ENCODE measurements around the gene CACNB4. TPM values are rescaled to one million over a fixed set of nuclear protein-coding genes. Genes with fewer than 3 reads are reported as not detected.

Gene CACNB4
- total and polyA plus RNA-seq, 4 experiments from 2014 or later = 0.47 to 0.64 TPM; not detected in 2

DNA sequence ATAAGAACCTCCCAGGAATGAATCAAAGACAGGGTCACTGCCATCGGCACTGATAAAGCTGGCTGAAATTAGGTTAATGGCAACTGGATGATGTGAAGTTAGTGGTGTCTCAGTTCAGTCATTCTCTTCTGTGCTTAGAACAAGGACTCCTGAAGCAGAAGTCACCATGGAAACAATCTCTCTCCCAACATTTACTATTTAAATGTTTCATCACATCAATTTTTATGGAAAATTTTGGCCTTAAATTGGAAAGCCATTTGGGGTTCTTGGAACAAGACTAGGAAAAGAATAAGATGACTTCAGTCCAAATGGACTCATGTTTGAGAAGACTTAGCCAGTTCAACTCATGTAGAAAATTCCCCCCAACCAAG lies 255.2 kb downstream of the CACNB4 start:
- Mint-ChIP-seq H3K36me3 (no peaks in the 10 kb centered on the region), H3K27me3 (peaks cover 0 to 2% of the 10 kb centered on the region in 2 donors), H3K4me1 (no peaks in the 10 kb centered on the region), H3K9me3 (no peaks in the 10 kb centered on the region), H3K4me3 (no peak overlapping the region), H3K27ac (no peak overlapping the region)
- ChIA-PET POLR2A (ENCODE audit: partially characterized antibody) (no interaction called here), CTCF (ENCODE audit: partially characterized antibody) (no interaction called here)
- Histone ChIP-seq H3K9me3 (ENCODE audit: control insufficient read depth in 1 of 2, low read length in 2 of 2) (no peaks in the 10 kb centered on the region), H3K27me3 (ENCODE audit: insufficient read depth, low read length) (no peaks in the 10 kb centered on the region), H3K4me1 (ENCODE audit: insufficient read depth, low read length) (no peaks in the 10 kb centered on the region), H3K4me3 (ENCODE audit: low read length in 2 of 2) (no peak overlapping the region), H3K36me3 (ENCODE audit: insufficient read depth, low read length) (no peaks in the 10 kb centered on the region), H3K27ac (ENCODE audit: low read depth, low read length) (no peak overlapping the region)
- no peak for DNase-seq
- intact Hi-C loops (cut with micrococcal nuclease) = no loop called here

- H3K27me3 ChIP-seq (ENCODE audit: insufficient read depth, low read length) = no peaks in the 10 kb centered on the region
- intact Hi-C loops (cut with micrococcal nuclease) = no loop called here
- no peak overlapping the region for H3K27ac Mint-ChIP-seq
- H3K4me3 Mint-ChIP-seq = no peak overlapping the region
- no peaks in the 10 kb centered on the region for H3K36me3 Mint-ChIP-seq
- H3K4me1 Mint-ChIP-seq = no peaks in the 10 kb centered on the region
- DNase-seq = no peak
- H3K4me3 ChIP-seq (ENCODE audit: low read length in 2 of 2) = no peak overlapping the region
- H3K9me3 Mint-ChIP-seq = no peaks in the 10 kb centered on the region
- H3K36me3 ChIP-seq (ENCODE audit: insufficient read depth, low read length) = no peaks in the 10 kb centered on the region
- peaks cover 0 to 2% of the 10 kb centered on the region in 2 donors for H3K27me3 Mint-ChIP-seq
- no peak overlapping the region for H3K27ac ChIP-seq (ENCODE audit: low read depth, low read length)
- POLR2A ChIA-PET (ENCODE audit: partially characterized antibody) = no interaction called here
- H3K9me3 ChIP-seq (ENCODE audit: control insufficient read depth in 1 of 2, low read length in 2 of 2) = no peaks in the 10 kb centered on the region
- CTCF ChIA-PET (ENCODE audit: partially characterized antibody) = no interaction called here
- H3K4me1 ChIP-seq (ENCODE audit: insufficient read depth, low read length) = no peaks in the 10 kb centered on the region
These were observed 255.8 kb downstream of the CACNB4 start for GRCh38 chr2:151842830-151843690.

DNA sequence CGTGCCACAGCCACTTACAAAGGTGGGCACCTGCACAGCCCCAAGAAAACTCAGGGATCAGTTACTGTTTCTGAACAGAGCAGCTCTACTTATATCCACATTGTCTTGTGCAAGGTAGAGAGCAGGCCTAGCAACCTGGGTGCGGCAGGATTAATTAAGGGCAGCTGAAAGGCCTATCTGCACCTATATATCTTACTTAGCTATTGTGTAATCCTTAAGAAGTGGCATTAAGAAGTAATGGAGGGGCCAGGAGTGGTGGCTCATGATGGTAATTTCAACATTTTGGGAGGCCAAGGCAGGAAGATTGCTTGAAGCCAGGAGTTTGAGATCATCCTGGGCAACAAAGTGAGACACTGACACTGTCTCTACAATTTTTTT lies 257.8 kb downstream of the CACNB4 start:
- CTCF ChIA-PET (ENCODE audit: partially characterized antibody) = no interaction called here
- H3K27ac ChIP-seq (ENCODE audit: low read depth, low read length) = no peak overlapping the region

GRCh38 chr2:151840216-151841046 lies 258.4 kb downstream of the CACNB4 start:
- no peak overlapping the region for H3K27ac ChIP-seq (ENCODE audit: low read depth, low read length)
- CTCF ChIA-PET (ENCODE audit: partially characterized antibody) = no interaction called here

More for the DNA sequence above, 257.8 kb downstream of the CACNB4 start:
- Mint-ChIP-seq H3K4me1 (no peaks in the 10 kb centered on the region), H3K9me3 (no peaks in the 10 kb centered on the region), H3K27ac (no peak overlapping the region), H3K4me3 (no peak overlapping the region), H3K27me3 (peaks cover 0 to 2% of the 10 kb centered on the region in 2 donors), H3K36me3 (no peaks in the 10 kb centered on the region)
- Histone ChIP-seq H3K4me1 (ENCODE audit: insufficient read depth, low read length) (no peaks in the 10 kb centered on the region), H3K9me3 (ENCODE audit: control insufficient read depth in 1 of 2, low read length in 2 of 2) (no peaks in the 10 kb centered on the region), H3K36me3 (ENCODE audit: insufficient read depth, low read length) (no peaks in the 10 kb centered on the region), H3K27me3 (ENCODE audit: insufficient read depth, low read length) (no peaks in the 10 kb centered on the region), H3K4me3 (ENCODE audit: low read length in 2 of 2) (no peak overlapping the region)
- POLR2A ChIA-PET (ENCODE audit: partially characterized antibody) = no interaction called here
- DNase-seq = no peak
- intact Hi-C loops (cut with micrococcal nuclease) = no loop called here

DNA sequence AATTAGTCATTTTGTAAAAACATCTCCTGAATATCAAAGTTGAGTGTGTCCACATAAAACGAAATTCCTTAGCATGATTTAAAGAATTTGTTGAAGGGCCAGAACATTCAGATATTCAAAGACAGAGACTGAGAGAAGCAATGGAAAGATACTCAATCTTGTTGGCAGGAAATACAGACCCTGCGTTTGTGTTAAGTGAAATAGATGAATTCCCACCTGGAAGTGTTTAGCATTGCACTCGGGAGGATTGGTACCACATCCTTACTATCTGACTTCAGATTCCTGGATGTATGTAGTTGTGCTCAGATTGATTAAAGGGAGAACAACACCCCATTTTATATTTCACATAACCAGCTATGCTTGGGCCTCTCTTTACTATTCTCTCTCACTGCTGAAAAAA lies 260.9 kb downstream of the CACNB4 start:
- POLR2A ChIA-PET (ENCODE audit: partially characterized antibody) = no interaction called here

More at GRCh38 chr2:151840216-151841046, 258.4 kb downstream of the CACNB4 start:
- no peaks in the 10 kb centered on the region for H3K4me1 ChIP-seq (ENCODE audit: insufficient read depth, low read length)
- Mint-ChIP-seq H3K4me1 (no peaks in the 10 kb centered on the region), H3K27me3 (peaks cover 0 to 2% of the 10 kb centered on the region in 2 donors), H3K9me3 (no peaks in the 10 kb centered on the region), H3K36me3 (no peaks in the 10 kb centered on the region), H3K27ac (no peak overlapping the region), H3K4me3 (no peak overlapping the region)
- DNase-seq = no peak
- intact Hi-C loops (cut with micrococcal nuclease) = no loop called here
- H3K27me3 ChIP-seq (ENCODE audit: insufficient read depth, low read length) = no peaks in the 10 kb centered on the region
- no peaks in the 10 kb centered on the region for H3K36me3 ChIP-seq (ENCODE audit: insufficient read depth, low read length)
- POLR2A ChIA-PET (ENCODE audit: partially characterized antibody) = no interaction called here
- H3K9me3 ChIP-seq (ENCODE audit: control insufficient read depth in 1 of 2, low read length in 2 of 2) = no peaks in the 10 kb centered on the region
- H3K4me3 ChIP-seq (ENCODE audit: low read length in 2 of 2) = no peak overlapping the region

GRCh38 chr2:151833984-151834383 lies 264.9 kb downstream of the CACNB4 start:
- no peaks in the 10 kb centered on the region for H3K36me3 Mint-ChIP-seq
- DNase-seq = no peak
- H3K9me3 Mint-ChIP-seq = no peaks in the 10 kb centered on the region
- Histone ChIP-seq H3K27ac (ENCODE audit: low read depth, low read length) (no peak overlapping the region), H3K4me1 (ENCODE audit: insufficient read depth, low read length) (peaks cover 1% of the 10 kb centered on the region), H3K4me3 (ENCODE audit: low read length in 2 of 2) (no peak overlapping the region), H3K27me3 (ENCODE audit: insufficient read depth, low read length) (no peaks in the 10 kb centered on the region), H3K36me3 (ENCODE audit: insufficient read depth, low read length) (no peaks in the 10 kb centered on the region), H3K9me3 (ENCODE audit: control insufficient read depth in 1 of 2, low read length in 2 of 2) (no peaks in the 10 kb centered on the region)
- no peak overlapping the region for H3K27ac Mint-ChIP-seq
- peaks cover 0 to 4% (median under 1%) of the 10 kb centered on the region in 4 donors for H3K4me1 Mint-ChIP-seq
- POLR2A ChIA-PET (ENCODE audit: partially characterized antibody) = no interaction called here
- intact Hi-C loops (cut with micrococcal nuclease) = no loop called here
- H3K27me3 Mint-ChIP-seq = no peaks in the 10 kb centered on the region
- no peak overlapping the region for H3K4me3 Mint-ChIP-seq
- CTCF ChIA-PET (ENCODE audit: partially characterized antibody) = no interaction called here

More for the DNA sequence above, 260.9 kb downstream of the CACNB4 start:
- CTCF ChIA-PET (ENCODE audit: partially characterized antibody) = no interaction called here
- no peak overlapping the region for H3K27ac Mint-ChIP-seq
- no peaks in the 10 kb centered on the region for H3K36me3 ChIP-seq (ENCODE audit: insufficient read depth, low read length)
- intact Hi-C loops (cut with micrococcal nuclease) = no loop called here
- H3K36me3 Mint-ChIP-seq = no peaks in the 10 kb centered on the region
- H3K4me1 ChIP-seq (ENCODE audit: insufficient read depth, low read length) = no peaks in the 10 kb centered on the region
- H3K27me3 Mint-ChIP-seq = no peaks in the 10 kb centered on the region
- no peak overlapping the region for H3K4me3 Mint-ChIP-seq
- H3K9me3 ChIP-seq (ENCODE audit: control insufficient read depth in 1 of 2, low read length in 2 of 2) = no peaks in the 10 kb centered on the region
- no peak overlapping the region for H3K27ac ChIP-seq (ENCODE audit: low read depth, low read length)
- H3K9me3 Mint-ChIP-seq = no peaks in the 10 kb centered on the region
- H3K27me3 ChIP-seq (ENCODE audit: insufficient read depth, low read length) = no peaks in the 10 kb centered on the region
- no peak overlapping the region for H3K4me3 ChIP-seq (ENCODE audit: low read length in 2 of 2)
- H3K4me1 Mint-ChIP-seq = no peaks in the 10 kb centered on the region
- DNase-seq = no peak

DNA sequence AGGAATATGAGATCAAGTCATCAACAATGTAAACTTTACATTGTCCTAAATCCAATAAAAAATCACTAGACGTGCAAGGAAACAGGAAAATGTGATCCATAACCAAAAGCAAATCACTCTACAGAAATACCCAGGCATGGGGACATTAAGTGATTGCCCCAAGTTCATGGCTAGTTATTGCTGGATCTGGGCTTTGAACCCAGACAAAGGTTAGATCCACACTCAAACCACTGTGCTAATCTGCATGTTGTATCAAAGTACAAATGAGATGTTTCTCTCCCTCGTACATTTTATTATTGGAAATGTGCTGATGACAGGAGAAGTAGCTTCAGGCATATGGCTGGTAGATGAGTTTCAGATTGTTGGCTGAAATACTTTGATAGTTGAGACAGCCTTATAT lies 267.9 kb downstream of the CACNB4 start:
- H3K27ac ChIP-seq (ENCODE audit: low read depth, low read length) = no peak overlapping the region
- peaks cover 23% of the 10 kb centered on the region for H3K4me1 ChIP-seq (ENCODE audit: insufficient read depth, low read length)
- peaks cover 0 to 11% of the 10 kb centered on the region in 2 donors for H3K36me3 Mint-ChIP-seq
- no peak overlapping the region for H3K4me3 ChIP-seq (ENCODE audit: low read length in 2 of 2)
- no peaks in the 10 kb centered on the region for H3K27me3 ChIP-seq (ENCODE audit: insufficient read depth, low read length)
- ChIA-PET POLR2A (ENCODE audit: partially characterized antibody) (no interaction called here), CTCF (ENCODE audit: partially characterized antibody) (no interaction called here)
- H3K4me3 Mint-ChIP-seq = no peak overlapping the region
- H3K9me3 ChIP-seq (ENCODE audit: control insufficient read depth in 1 of 2, low read length in 2 of 2) = no peaks in the 10 kb centered on the region
- H3K9me3 Mint-ChIP-seq = peaks cover 0 to 4% (median 0%) of the 10 kb centered on the region in 8 donors
- peak overlapping the region in 1 of 7 donors; percentile 31 for H3K27ac Mint-ChIP-seq
- H3K4me1 Mint-ChIP-seq = peaks cover 15 to 31% (median 20%) of the 10 kb centered on the region in 4 donors
- intact Hi-C loops (cut with micrococcal nuclease) = no loop called here
- no peaks in the 10 kb centered on the region for H3K27me3 Mint-ChIP-seq
- H3K36me3 ChIP-seq (ENCODE audit: insufficient read depth, low read length) = no peaks in the 10 kb centered on the region
- no peak for DNase-seq
